ENCODE measurements around the gene ZNRF1.

Gene ZNRF1

GRCh38 chr16:75027520-75028300 is 28.9 kb downstream of the ZNRF1 start:
- DNase-seq = no peak

- no peak for DNase-seq
These were observed 29.8 kb downstream of the ZNRF1 start for GRCh38 chr16:75028544-75029135.

GRCh38 chr16:75029854-75030253 is 31.0 kb downstream of the ZNRF1 start:
- DNase-seq = no peak

GRCh38 chr16:75032655-75033054 is 33.8 kb downstream of the ZNRF1 start:
- no peak for DNase-seq

GRCh38 chr16:75035410-75035968 is 36.7 kb downstream of the ZNRF1 start:
- no peak for DNase-seq

- DNase-seq = no peak
These were observed 39.4 kb downstream of the ZNRF1 start for GRCh38 chr16:75038036-75038858.

GRCh38 chr16:75039941-75040340 is 41.1 kb downstream of the ZNRF1 start:
- DNase-seq = no peak

- DNase-seq = no peak
These were observed 43.8 kb downstream of the ZNRF1 start for GRCh38 chr16:75042426-75043174.

GRCh38 chr16:75043175-75043895 is 44.5 kb downstream of the ZNRF1 start:
- no peak for DNase-seq

- no peak for DNase-seq
These were observed 46.1 kb downstream of the ZNRF1 start for GRCh38 chr16:75044800-75045361.

GRCh38 chr16:75045424-75045823 is 46.6 kb downstream of the ZNRF1 start:
- DNase-seq = no peak

- no peak for DNase-seq
These were observed 49.2 kb downstream of the ZNRF1 start for GRCh38 chr16:75048054-75048453.

- DNase-seq = no peak
These were observed 49.7 kb downstream of the ZNRF1 start for GRCh38 chr16:75048530-75048929.

- DNase-seq = no peak
These were observed 53.8 kb downstream of the ZNRF1 start for GRCh38 chr16:75052481-75053202.

- DNase-seq = no peak
These were observed 55.1 kb downstream of the ZNRF1 start for GRCh38 chr16:75053791-75054555.

- no peak for DNase-seq
These were observed 55.7 kb downstream of the ZNRF1 start for GRCh38 chr16:75054556-75054947.

GRCh38 chr16:75058806-75059205 is 60.0 kb downstream of the ZNRF1 start:
- DNase-seq = no peak

GRCh38 chr16:75059411-75059810 is 60.6 kb downstream of the ZNRF1 start:
- no peak for DNase-seq

GRCh38 chr16:75060723-75061122 is 61.9 kb downstream of the ZNRF1 start:
- DNase-seq = no peak

- DNase-seq = no peak
These were observed 62.8 kb downstream of the ZNRF1 start for GRCh38 chr16:75061669-75062068.
